Measurements from ENCODE around the gene MAP7.
"Not testable (repeated sequence)": the region's sequence is repeated elsewhere in the genome, so short reads cannot be mapped to it uniquely, and the experiment has no call there.

MAP7 gene

GRCh38 chr6:136410201-136411024 is 139.8 kb downstream of the MAP7 start:
- TF ChIP-seq ZNF274 (IDR thresholded peaks at IDR 0.05; ENCODE audit: low read depth, low read length) = no peak
- H3K4me3 ChIP-seq (ENCODE audit: low read length) = no peak overlapping the region

- no peak for TF ChIP-seq ZNF274 (IDR thresholded peaks at IDR 0.05; ENCODE audit: low read depth, low read length)
- H3K4me3 ChIP-seq (ENCODE audit: low read length) = no peak overlapping the region
These were observed 140.6 kb downstream of the MAP7 start for GRCh38 chr6:136409597-136409996.

GRCh38 chr6:136408204-136408603 is 142.0 kb downstream of the MAP7 start:
- no peak overlapping the region for H3K4me3 ChIP-seq (ENCODE audit: low read length)
- TF ChIP-seq ZNF274 (IDR thresholded peaks at IDR 0.05; ENCODE audit: low read depth, low read length) = no peak

- no peak overlapping the region for H3K4me3 ChIP-seq (ENCODE audit: low read length)
- TF ChIP-seq ZNF274 (IDR thresholded peaks at IDR 0.05; ENCODE audit: low read depth, low read length) = no peak
These were observed 144.7 kb downstream of the MAP7 start for GRCh38 chr6:136405420-136406029.

DNA sequence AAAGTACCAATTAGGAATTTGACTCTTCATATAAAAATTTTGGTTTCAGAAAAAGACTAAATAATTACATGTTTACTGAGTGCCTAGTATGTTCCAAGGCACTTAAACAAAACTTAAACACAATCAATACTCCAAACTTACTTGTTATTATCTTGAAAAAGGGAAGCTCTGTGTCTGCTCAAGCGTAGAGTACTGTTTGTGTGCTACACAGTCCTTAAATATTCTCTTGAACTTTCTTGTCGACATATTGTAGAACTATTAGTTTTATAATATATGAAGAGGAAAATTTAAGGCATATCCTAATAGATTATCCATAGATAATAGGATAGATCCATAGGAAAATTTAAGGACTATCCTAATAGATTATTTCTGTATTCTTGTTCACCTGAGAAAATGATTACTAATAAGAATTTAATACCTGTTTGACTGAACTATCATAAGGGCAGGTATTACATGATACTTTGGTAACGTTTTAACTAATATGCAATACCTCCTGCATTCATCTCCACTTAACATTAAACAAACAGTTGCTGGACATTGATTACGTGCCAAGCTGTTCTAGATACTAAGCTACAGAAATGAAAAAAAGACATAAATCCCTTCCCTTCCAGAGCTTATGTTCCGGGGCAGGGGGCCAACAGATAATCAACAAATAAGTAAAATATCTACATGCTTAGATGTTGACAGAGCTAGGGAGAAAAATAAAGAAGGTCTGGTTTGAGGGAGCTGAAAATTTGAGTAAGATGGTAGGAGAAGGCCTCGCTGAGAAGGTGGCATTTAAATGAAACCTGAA is 145.4 kb downstream of the MAP7 start:
- no peak for TF ChIP-seq ZNF274 (IDR thresholded peaks at IDR 0.05; ENCODE audit: low read depth, low read length)

DNA sequence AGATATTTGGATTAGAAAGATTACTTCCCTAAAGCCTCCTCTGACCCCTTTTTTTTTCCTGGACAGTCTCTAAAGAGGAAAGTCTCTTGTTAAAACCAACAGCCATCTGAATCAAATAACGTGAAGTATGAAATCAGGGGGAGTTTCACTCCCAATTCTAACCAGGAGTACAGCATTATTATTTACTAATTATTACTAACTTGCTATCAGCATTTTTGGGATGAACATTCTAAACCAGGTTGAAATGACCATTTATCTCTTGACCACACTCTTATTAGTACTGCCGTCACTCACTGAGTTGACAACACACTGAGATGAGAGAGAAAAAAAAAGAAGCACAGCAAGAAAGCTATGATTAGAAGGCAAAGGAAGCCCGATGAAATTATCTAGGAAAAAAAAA is 146.2 kb downstream of the MAP7 start:
- H3K4me3 ChIP-seq (ENCODE audit: low read length) = no peak overlapping the region
- no peak for TF ChIP-seq ZNF274 (IDR thresholded peaks at IDR 0.05; ENCODE audit: low read depth, low read length)

More for the DNA sequence above, 145.4 kb downstream of the MAP7 start:
- H3K4me3 ChIP-seq (ENCODE audit: low read length) = no peak overlapping the region

GRCh38 chr6:136403110-136403980 is 146.9 kb downstream of the MAP7 start:
- no peak overlapping the region for H3K4me3 ChIP-seq (ENCODE audit: low read length)
- TF ChIP-seq ZNF274 (IDR thresholded peaks at IDR 0.05; ENCODE audit: low read depth, low read length) = no peak

DNA sequence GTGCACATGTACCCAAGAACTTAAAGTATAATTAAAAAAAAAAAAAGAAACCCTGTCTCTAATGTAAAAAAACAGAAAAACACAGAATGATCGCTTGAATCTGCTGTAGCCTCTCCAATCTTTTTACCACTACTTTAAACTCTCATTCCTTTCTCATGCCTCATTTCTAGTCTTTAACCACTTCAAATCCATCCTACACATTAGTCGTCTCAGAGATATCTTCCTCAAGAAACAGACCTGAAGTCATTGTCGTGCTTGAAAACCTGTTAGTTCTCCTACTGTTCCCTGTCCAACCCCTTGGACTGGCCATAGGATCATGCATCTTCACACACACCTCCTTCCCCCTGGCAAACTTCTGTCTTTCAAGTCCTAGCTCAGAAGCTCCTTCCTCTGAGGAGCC is 148.5 kb downstream of the MAP7 start:
- no peak for TF ChIP-seq ZNF274 (IDR thresholded peaks at IDR 0.05; ENCODE audit: low read depth, low read length)
- no peak overlapping the region for H3K4me3 ChIP-seq (ENCODE audit: low read length)

DNA sequence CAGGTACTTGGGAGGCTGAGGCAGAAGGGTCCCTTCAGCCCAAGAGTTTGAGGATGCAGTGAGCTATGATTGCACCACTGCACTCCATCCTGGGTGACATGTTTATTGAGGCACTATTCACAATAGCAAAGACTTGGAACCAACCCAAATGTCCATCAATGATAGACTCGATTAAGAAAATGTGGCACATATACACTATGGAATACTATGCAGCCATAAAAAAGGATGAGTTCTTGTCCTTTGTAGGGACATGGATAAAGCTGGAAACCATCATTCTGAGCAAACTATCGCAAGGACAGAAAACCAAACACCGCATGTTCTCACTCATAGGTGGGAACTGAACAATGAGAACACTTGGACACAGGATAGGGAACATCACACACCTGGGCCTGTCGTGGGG is 149.0 kb downstream of the MAP7 start:
- not testable (repeated sequence) for H3K4me3 ChIP-seq (ENCODE audit: low read length)

- H3K4me3 ChIP-seq (ENCODE audit: low read length) = no peak overlapping the region
- no peak for TF ChIP-seq ZNF274 (IDR thresholded peaks at IDR 0.05; ENCODE audit: low read depth, low read length)
These were observed 151.8 kb downstream of the MAP7 start for GRCh38 chr6:136398453-136398852.

DNA sequence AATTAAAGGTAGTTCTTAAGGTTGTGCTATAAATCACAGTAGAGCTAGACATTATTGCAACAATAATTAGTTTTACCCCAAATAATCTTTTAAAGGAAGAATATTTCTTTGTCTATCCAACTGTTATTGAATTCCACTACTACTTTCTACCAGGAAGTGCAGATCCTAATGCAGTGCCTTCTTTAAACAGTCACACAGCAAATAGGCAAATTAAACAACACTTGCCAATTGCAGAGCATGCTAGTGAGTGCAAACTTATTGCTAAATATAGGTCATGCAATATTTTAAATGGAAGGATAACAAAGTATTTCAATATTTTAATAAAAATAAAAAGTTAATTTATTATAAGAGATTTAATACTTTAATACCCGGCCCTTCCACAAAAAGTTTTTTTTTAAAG is 153.3 kb downstream of the MAP7 start:
- no peak for TF ChIP-seq ZNF274 (IDR thresholded peaks at IDR 0.05; ENCODE audit: low read depth, low read length)
- H3K4me3 ChIP-seq (ENCODE audit: low read length) = no peak overlapping the region

- not testable (repeated sequence) for H3K4me3 ChIP-seq (ENCODE audit: low read length)
These were observed 159.3 kb downstream of the MAP7 start for GRCh38 chr6:136390959-136391358.

DNA sequence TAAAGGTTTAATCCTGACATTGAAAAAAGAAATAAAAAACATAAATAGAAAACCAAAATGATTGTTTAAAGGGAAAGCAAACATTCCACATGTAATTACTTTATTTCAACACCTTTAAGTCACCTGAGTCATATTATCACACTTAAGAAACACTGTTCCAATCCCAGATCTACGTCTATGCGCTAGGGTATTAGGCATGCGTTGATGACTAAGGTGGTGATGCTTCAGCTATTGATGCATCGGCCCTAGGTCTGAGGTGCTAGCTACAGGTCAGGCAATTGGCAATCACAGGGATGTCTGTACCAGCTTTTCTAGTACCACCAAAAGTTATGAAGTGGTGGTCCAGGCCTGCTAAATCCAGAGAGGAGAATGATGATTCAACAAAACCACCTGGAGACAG is 162.9 kb downstream of the MAP7 start:
- H3K4me3 ChIP-seq (ENCODE audit: low read length) = no peak overlapping the region
- TF ChIP-seq ZNF274 (IDR thresholded peaks at IDR 0.05; ENCODE audit: low read depth, low read length) = no peak
